GM18498 (cell line): ENCODE data around the gene VCL.
"Not testable (repeated sequence)": the region's sequence is repeated elsewhere in the genome, so short reads cannot be mapped to it uniquely, and the experiment has no call there.

Experiments used
- ATAC-seq: cut with Tn5 transposase; IDR thresholded peaks from one replicate; pipeline ENCODE4 v1.9.1; 2021; ENCODE audit warnings: mild to moderate bottlenecking, moderate library complexity; ENCODE audit not compliant: unreplicated experiment

Gene VCL

DNA sequence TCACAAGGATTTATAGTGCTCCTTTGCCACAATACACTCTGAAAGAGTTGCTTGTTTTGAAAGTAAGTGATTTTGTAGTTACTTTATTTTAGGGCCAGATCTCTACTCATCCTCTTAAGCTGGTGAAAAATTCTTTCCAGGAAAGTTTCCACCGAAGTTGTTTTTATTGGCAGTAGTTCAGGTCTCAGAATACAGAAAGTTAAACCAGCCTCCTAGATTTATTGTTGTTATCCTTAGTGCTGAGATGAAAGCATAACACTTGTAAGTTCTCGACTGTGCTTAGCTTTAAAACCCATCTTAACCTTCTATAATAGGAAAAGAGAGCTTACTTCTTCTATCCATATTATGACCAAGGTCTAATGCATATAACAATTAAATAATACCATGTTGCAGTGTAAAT lies 147.2 kb downstream of the VCL start:
- ATAC-seq: no peak

DNA sequence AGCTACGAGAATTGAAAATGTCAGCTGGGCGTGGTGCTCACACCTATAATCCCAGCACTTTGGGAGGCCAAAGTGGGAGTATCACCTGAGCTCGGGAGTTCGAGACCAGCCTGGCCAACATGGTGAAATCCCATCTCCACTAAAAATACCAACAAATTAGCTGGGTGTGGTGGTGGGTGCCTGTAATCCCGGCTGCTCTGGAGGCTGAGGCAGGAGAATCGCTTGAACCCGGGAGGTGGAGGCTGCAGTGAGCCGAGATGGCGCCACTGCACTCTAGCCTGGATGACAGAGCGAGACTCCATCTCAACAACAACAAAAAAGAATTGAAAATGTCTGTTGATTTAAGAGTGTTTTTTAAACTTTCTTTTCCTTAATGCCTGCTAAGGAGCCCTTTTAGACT lies 149.1 kb downstream of the VCL start:
- ATAC-seq: not testable (repeated sequence)

DNA sequence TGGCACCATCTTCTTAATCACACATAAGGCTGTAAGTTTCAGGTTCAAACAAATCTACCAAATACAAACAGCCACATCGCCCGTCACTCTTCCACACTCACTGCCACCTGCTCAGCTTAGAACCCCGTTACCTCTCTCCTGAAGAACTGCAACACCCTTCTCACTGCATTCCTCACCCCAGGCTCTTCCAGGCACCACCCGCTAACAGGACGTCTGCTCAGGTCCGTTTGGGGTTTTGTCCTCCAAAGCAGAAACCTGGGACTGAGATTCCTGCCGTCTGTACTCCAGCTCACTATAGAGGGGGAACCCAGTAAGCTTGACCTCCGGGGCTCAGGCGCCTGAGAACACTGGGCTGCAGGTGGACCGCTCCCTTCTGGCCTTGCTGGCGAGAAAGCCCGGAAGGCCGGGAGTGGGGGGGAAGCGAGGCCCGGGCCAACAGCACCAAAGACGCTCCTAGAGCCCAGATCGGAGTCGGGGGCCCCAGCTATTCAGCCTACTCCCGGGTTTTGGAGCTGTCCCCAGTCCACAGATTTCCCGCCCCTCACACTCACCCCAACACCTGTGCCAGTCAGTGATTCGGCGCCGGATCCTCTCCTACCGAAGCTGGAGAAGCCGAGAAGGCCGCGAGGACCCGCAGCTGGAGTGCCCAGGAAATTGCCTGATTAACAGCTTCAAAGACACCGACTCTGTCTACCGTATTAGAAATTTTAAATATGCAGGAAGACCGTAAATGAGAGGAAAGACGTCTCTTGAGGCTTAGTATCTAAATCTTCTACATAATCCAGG lies 152.5 kb downstream of the VCL start, which contains the start of gene AP3M1:
AP3M1 (minus strand) TSS at position 625 of the 786 bp plus-strand sequence. CDS start 12,449 bp downstream, outside the sequence.
- ATAC-seq: peak; percentile 49

DNA sequence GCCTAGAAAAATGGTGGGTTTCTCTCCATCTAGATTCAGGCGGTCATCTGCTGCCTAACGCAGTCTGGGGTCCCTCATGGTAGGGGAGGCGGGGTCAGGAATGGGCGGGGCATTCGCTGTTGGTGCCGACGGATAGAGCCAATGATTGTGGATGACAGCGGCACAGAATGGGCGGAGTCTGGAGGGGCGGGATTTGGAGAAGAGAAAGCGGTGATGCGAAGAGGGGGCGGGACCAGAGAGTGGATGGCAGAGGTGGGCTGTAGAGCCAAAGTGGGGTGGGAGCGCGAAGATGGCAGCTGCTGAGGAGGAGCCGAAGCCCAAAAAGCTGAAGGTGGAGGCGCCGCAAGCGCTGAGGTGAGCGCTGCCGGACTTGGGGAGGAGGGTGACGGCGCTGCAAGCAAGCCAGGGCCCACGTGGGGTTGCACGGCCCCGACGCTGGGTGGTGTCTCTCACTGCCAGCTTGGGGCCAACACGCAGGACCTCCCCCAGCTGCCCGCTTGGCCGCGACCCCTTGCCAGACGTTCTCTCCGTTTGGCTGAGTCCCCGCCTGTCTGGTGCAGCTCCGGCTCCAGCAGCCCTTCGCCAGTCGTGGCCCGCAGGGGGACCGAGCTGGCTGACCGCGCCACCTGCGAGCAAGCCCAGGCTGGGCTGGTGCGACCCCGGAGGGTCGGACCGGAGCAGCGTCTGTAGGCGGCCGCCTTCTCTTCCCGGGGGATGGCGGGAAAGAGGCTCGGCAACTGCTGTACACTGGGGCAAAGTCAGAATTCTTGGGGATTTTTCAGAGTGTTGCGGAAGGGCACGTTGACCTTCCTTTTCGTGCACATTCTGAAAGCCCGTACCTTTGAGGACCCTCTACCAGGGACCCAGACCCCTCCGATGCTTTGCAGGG lies 153.3 kb downstream of the VCL start, which contains the start of gene ADK:
ADK (plus strand) TSS at position 232 of the 889 bp plus-strand sequence; CDS start at position 290, 58 bp downstream.
- ATAC-seq: peak; percentile 85

DNA sequence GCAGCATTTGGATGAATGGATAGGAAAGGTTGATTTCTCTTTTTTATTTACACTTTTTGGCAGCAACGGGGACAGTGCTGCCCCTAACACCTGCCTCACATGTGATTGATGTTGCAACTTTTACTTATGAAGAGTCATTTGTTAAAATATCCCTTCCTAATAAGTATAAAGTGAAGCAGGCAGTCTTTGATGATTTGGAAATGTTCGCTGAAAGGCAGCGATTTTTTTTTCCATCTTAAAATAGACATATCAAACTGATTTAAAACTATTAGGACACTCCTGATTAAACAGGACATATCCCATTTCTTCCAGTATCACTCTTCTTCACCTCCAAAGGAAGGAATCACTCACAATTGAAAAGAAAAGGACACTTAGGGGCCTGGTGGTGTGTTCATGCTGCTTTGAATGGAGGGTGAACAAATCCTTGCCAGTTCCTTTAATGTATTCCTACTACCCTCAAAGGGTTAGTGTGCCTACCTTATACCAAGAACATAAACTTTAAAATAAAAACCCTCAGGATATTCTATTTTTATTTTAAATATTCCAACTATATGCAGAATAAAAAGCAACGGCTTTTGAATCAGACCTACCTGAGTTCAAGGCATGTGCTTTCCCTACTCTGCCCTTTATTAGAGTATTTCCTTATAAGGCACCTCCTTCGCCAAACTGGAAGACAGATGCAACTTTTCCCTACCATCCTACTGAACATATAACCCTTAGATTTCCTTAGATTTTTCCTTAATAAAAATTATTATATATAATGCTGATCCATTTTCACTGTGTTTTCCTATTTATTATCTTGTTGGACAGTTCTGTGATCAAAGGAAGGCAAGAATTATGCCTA lies 154.2 kb downstream of the VCL start:
- no peak for ATAC-seq

DNA sequence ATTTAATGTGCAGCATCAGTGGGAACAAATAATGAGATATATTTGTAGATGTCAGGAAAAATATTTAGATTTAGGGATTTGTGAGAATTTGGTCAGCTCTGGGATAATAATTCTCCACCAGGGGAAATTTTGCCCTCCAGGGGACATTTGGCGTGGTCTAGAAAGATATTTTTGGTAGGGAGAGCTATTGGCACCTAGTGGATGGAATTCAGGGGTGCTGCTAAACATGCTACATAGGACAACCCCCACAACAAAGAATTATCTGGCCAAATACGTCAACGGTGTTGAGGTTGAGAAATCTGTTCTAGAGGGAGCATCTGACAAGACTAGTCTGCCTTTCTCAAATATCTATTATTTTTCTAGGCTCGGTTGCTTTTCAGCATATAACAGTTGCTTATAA lies 155.2 kb downstream of the VCL start:
- ATAC-seq: no peak

DNA sequence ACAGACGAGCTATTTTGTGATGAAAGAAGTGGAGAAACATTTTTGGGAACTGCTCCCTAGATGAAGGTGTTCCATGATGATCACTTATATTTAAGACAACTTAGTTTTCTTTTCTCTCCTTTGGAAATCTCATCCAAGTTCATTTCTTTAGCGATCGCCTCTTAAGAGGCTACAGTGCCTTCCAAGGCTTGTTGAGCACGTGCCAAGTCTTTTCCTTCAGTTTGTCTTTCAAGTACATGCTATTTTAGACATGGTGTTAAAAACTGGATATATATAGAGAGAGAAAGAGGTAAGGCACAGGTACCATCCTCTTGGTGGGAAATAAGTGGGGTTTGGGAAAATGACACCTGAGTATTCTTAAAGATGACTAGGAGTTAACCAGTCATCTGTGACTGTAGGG lies 155.8 kb downstream of the VCL start:
- no peak for ATAC-seq

- ATAC-seq: peak; percentile 75
Measured at GRCh38 chr10:74156919-74157289, 159.0 kb downstream of the VCL start.

- no peak for ATAC-seq
Measured at GRCh38 chr10:74160013-74160412, 162.1 kb downstream of the VCL start.

- no peak for ATAC-seq
Measured at GRCh38 chr10:74163319-74164068, 165.6 kb downstream of the VCL start.

GRCh38 chr10:74164716-74165529 lies 167.0 kb downstream of the VCL start:
- ATAC-seq: no peak

DNA sequence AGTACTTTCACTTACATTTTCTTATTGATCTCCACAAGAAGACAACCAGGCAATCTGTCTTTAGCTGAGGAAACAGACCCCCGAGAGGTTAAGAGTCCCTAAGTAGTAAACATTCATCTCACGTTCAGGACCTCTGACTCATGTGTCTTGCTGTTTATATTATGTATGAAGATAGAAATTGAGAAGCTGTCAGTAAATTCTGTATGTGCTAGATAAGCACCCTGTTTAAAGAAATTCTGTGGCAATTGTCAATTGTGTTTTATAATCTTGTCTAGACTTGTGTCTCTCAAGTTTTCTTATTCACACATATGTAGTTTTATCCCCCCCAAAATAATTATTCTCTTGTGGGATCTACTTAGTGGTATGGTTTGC lies 167.6 kb downstream of the VCL start:
- no peak for ATAC-seq

DNA sequence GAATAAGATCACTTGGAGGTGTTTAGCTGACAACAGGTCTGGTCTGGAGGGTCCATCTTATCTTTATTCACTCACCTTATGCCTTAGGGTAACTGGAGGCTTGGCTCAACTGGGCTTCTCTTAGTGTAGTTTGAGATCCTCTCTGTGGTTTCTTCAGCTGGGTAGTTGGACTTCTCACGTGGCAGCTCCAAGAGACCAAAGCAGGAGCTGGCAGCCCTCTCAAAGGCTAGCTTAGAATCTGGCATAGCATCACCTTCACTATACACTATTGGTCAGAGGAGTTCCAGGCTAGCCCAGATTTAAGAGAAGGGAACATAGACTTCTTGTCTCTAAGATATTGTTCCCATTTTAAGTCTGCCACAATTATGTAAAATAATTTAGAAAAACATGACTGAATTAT lies 169.5 kb downstream of the VCL start:
- no peak for ATAC-seq
